ENCODE results near the gene WNT7B. TPM values are rescaled to one million over a fixed set of nuclear protein-coding genes. Genes with fewer than 3 reads are reported as not detected.

The WNT7B gene
- total and polyA plus RNA-seq, 10 donors: not detected

DNA sequence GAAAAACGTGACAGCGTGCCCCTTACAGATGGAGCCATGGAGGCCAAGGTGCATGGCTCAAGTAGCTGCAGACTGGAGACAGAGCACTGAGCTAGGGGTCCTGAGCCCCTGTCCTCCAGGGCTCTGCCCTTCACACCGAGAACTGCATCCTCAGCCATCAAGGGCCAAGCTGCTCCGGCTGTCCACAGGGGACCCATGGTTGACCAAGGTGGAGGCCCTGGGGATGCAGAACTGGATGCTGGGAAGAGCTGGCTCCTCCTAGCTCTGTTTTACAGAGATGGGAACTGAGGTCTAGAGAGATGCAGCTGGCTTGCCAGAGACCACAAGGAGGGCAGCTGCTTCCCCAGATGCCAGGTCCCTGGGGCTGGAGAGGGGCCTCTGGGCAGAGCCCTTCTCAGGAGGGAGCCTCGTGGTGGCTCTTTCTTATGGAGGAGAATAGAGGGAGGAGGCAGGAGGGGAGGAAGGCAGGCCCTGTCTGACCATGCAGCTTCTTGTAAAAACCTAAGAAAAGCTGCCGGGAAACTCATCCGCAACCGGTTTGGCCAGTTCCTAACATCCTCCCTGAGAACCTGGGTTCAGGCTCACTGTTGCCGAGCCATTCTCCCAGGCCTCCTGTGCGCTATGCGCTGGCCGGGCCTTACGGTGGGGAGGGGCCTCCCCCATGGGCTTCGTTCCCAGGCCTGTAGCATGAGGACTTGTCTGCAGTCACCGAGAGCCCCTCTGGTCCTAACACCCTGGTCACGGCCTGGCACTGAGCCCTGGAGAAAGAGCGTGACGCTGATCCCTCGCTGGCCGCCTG lies 80.6 kb downstream of the WNT7B start:
- Histone ChIP-seq H3K4me1 (no peaks in the 10 kb centered on the region), H3K27ac (no peak overlapping the region), H3K36me3 (no peaks in the 10 kb centered on the region), H3K27me3 (replicated peaks in 1 of 7) (peaks cover 0 to 83% (median 18%) of the 10 kb centered on the region in 7 donors), H3K4me3 (no peak overlapping the region), H3K9me3 (no peaks in the 10 kb centered on the region)
- intact Hi-C loops (cut with DNase I; ENCODE audit: low total_unique reads): no loop called here
- TF ChIP-seq CTCF (IDR thresholded peaks at IDR 0.05 in 8 of 11, conservative IDR thresholded peaks at IDR 0.05 in 3 of 11): no peak
- no peak for TF ChIP-seq POLR2A (IDR thresholded peaks at IDR 0.05)
- no peak for TF ChIP-seq POLR2AphosphoS5 (IDR thresholded peaks at IDR 0.05)
- WGBS, 5 donors: 70 to 80% (median 72%) methylated on average over 19 to 20 of the region's 20 CpGs
- no peak for DNase-seq

GRCh38 chr22:45895436-45896152 lies 81.4 kb downstream of the WNT7B start:
- H3K36me3 ChIP-seq: no peaks in the 10 kb centered on the region
- no peak for DNase-seq
- intact Hi-C loops (cut with DNase I; ENCODE audit: low total_unique reads): no loop called here
- H3K4me3 ChIP-seq: no peak overlapping the region
- H3K27ac ChIP-seq: no peak overlapping the region
- no peaks in the 10 kb centered on the region for H3K4me1 ChIP-seq
- no peak for TF ChIP-seq CTCF (IDR thresholded peaks at IDR 0.05 in 8 of 11, conservative IDR thresholded peaks at IDR 0.05 in 3 of 11)
- TF ChIP-seq POLR2AphosphoS5 (IDR thresholded peaks at IDR 0.05): no peak
- TF ChIP-seq POLR2A (IDR thresholded peaks at IDR 0.05): no peak
- 82 to 95% (median 89%) methylated on average over 14 to 17 of the region's 17 CpGs for WGBS, 5 donors
- H3K9me3 ChIP-seq: no peaks in the 10 kb centered on the region
- H3K27me3 ChIP-seq (replicated peaks in 1 of 7): peaks cover 0 to 83% (median 19%) of the 10 kb centered on the region in 7 donors

- H3K27ac ChIP-seq: no peak overlapping the region
- no peak overlapping the region for H3K4me3 ChIP-seq
- 77 to 91% (median 81%) methylated on average over 9 of the region's 9 CpGs for WGBS, 5 donors
- no peaks in the 10 kb centered on the region for H3K4me1 ChIP-seq
- no peaks in the 10 kb centered on the region for H3K9me3 ChIP-seq
- DNase-seq: no peak
- intact Hi-C loops (cut with DNase I; ENCODE audit: low total_unique reads): no loop called here
- TF ChIP-seq CTCF (IDR thresholded peaks at IDR 0.05 in 8 of 11, conservative IDR thresholded peaks at IDR 0.05 in 3 of 11) (no peak), POLR2A (IDR thresholded peaks at IDR 0.05) (no peak), POLR2AphosphoS5 (IDR thresholded peaks at IDR 0.05) (no peak)
- no peaks in the 10 kb centered on the region for H3K36me3 ChIP-seq
- peaks cover 0 to 91% (median 34%) of the 10 kb centered on the region in 7 donors for H3K27me3 ChIP-seq (replicated peaks in 1 of 7)
Observed at GRCh38 chr22:45893516-45893915, 83.4 kb downstream of the WNT7B start.

Measured in spleen (tissue), 11 donors.